ENCODE results near the gene GPATCH1.

Gene GPATCH1

DNA sequence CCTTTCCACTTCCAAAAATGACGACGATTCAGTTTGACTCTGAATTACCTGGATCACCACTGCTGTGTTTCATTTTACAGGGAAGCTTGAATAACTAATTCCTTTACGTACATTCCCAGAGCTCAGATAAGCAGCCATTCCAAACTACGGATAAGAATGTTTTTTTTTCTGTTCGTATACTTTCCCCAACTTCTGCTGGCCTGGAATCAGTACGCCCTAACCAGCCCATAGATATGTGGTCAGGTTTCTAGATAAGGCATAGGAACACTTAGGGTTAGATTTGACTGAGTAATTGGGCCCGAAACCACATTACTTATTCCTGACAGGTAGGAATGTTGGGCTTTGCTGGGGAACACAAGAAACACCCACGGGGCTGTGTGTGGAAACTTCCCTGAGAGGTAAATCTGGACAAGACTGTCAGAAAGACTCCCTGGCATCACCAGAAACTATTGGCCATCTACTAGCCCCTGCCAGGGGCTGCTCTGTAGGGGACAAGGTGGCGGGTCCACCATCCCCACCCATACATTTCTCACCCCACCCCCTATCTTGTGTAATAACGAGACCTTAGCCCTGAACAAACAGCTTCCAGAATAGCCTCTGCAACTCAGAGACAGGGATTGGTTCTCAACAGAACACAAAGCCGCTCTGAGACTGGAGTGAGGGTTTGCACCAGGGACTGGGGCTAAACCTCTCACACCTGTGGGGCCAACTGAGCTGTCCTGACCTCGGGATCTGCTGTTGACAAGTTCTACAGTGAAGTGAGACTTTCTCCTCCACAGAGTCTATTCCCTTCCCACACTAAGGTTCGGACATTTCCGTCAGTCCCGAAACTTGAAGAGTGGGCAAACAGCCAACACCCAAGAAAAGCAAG, 31.9 kb upstream of the GPATCH1 start:
- H3K9ac ChIP-seq (ENCODE audit: low read length): no peak overlapping the region
- no peaks in the 10 kb centered on the region for H3K9me3 ChIP-seq (ENCODE audit: insufficient read depth, low read length)
- TF ChIP-seq EZH2phosphoT487 (conservative IDR thresholded peaks at IDR 0.05; ENCODE audit: low read length): no peak
- TF ChIP-seq, protein P1, sequence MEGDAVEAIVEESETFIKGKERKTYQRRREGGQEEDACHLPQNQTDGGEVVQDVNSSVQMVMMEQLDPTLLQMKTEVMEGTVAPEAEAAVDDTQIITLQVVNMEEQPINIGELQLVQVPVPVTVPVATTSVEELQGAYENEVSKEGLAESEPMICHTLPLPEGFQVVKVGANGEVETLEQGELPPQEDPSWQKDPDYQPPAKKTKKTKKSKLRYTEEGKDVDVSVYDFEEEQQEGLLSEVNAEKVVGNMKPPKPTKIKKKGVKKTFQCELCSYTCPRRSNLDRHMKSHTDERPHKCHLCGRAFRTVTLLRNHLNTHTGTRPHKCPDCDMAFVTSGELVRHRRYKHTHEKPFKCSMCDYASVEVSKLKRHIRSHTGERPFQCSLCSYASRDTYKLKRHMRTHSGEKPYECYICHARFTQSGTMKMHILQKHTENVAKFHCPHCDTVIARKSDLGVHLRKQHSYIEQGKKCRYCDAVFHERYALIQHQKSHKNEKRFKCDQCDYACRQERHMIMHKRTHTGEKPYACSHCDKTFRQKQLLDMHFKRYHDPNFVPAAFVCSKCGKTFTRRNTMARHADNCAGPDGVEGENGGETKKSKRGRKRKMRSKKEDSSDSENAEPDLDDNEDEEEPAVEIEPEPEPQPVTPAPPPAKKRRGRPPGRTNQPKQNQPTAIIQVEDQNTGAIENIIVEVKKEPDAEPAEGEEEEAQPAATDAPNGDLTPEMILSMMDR (IDR thresholded peaks at IDR 0.05; ENCODE audit: insufficient read depth, low read length, poor library complexity, severe bottlenecking): no peak
- no peaks in the 10 kb centered on the region for H4K20me1 ChIP-seq (ENCODE audit: low read depth, low read length)
- no peak overlapping the region for H3K4me3 ChIP-seq (ENCODE audit: insufficient read depth, low read length, poor library complexity, severe bottlenecking)
- no peak overlapping the region for H3K27ac ChIP-seq (ENCODE audit: low read depth, low read length)
- no peaks in the 10 kb centered on the region for H3F3A ChIP-seq (ENCODE audit: insufficient read depth)
- no peak overlapping the region for H2AFZ ChIP-seq (ENCODE audit: low read depth, low read length, severe bottlenecking)
- no peaks in the 10 kb centered on the region for H3K27me3 ChIP-seq (ENCODE audit: low read length)
- no peaks in the 10 kb centered on the region for H3K36me3 ChIP-seq (ENCODE audit: low read length)
- H3K9me2 ChIP-seq (replicated peaks; ENCODE audit: insufficient read depth, low read length): no peaks in the 10 kb centered on the region
- peaks cover under 1% of the 10 kb centered on the region; the same call in 1 of the 2 replicates for H3K79me2 ChIP-seq (ENCODE audit: insufficient read depth, low read length)
- no peak overlapping the region for H3K4me2 ChIP-seq (ENCODE audit: low read depth, low read length, poor library complexity, severe bottlenecking)

DNA sequence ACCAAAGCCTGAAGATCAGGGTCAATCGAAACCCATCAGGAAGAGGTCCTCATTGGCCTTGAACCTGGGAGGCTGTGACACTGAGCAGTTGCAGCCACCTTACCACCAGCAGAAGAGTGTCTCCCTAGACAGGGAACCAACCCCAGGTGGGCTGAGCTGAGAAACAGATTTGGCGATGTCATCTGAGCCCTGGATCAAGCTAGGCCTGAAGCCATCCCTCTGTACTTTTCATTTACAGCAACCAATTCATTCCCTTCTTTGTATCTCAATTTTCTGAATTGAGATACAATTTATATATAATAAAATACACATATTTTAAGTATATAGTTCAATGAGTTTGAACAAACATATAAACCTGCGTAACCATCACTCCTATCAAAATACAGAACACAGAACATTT, 30.9 kb upstream of the GPATCH1 start:
- H3K79me2 ChIP-seq (ENCODE audit: insufficient read depth, low read length): peaks cover 3% of the 10 kb centered on the region; the same call in 1 of the 2 replicates
- no peaks in the 10 kb centered on the region for H3K9me2 ChIP-seq (replicated peaks; ENCODE audit: insufficient read depth, low read length)
- H3K9ac ChIP-seq (ENCODE audit: low read length): no peak overlapping the region
- no peaks in the 10 kb centered on the region for H3K9me3 ChIP-seq (ENCODE audit: insufficient read depth, low read length)
- H3K27me3 ChIP-seq (ENCODE audit: low read length): no peaks in the 10 kb centered on the region
- H2AFZ ChIP-seq (ENCODE audit: low read depth, low read length, severe bottlenecking): no peak overlapping the region
- H3K27ac ChIP-seq (ENCODE audit: low read depth, low read length): no peak overlapping the region
- TF ChIP-seq, protein P1 (IDR thresholded peaks at IDR 0.05; ENCODE audit: insufficient read depth, low read length, poor library complexity, severe bottlenecking): no peak
- TF ChIP-seq EZH2phosphoT487 (conservative IDR thresholded peaks at IDR 0.05; ENCODE audit: low read length): no peak
- no peak overlapping the region for H3K4me2 ChIP-seq (ENCODE audit: low read depth, low read length, poor library complexity, severe bottlenecking)
- no peaks in the 10 kb centered on the region for H3F3A ChIP-seq (ENCODE audit: insufficient read depth)
- H3K4me3 ChIP-seq (ENCODE audit: insufficient read depth, low read length, poor library complexity, severe bottlenecking): no peak overlapping the region
- H4K20me1 ChIP-seq (ENCODE audit: low read depth, low read length): no peaks in the 10 kb centered on the region
- no peaks in the 10 kb centered on the region for H3K36me3 ChIP-seq (ENCODE audit: low read length)

DNA sequence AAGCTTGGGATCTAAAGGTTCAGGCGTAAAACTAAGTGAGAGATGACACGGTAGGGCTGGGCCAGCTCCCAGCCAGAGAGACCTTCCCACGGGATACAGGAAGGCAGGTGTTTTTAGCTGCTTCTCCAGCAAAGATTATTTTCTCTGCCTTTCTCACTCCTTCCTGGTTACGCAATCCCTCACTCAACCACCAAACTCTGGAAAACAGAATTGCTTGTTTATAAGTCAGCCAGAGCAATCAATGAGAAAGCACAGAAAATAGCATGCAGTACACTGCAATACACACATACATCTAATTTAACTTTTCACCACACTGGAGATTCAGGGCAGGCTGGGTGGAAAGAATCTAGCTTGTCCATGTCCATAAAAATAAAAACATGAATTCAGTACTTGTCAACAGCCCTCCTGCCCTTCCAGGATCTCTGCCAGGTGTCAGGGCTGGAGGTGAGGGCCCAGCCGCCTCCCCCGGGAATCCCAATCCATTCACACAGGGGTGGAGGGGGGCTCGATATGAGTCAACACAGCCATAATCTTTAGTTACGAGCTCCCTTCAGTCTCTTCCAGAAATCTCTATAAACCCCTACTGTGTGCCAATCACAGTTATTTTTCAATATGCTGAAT, 28.5 kb upstream of the GPATCH1 start:
- Histone ChIP-seq H2AFZ (ENCODE audit: low read depth, low read length, severe bottlenecking) (no peak overlapping the region), H3K4me2 (ENCODE audit: low read depth, low read length, poor library complexity, severe bottlenecking) (no peak overlapping the region), H3K27me3 (ENCODE audit: low read length) (no peaks in the 10 kb centered on the region), H3K9me2 (replicated peaks; ENCODE audit: insufficient read depth, low read length) (no peaks in the 10 kb centered on the region), H3K9ac (ENCODE audit: low read length) (no peak overlapping the region), H3K9me3 (ENCODE audit: insufficient read depth, low read length) (no peaks in the 10 kb centered on the region), H3K36me3 (ENCODE audit: low read length) (no peaks in the 10 kb centered on the region), H3K4me3 (ENCODE audit: insufficient read depth, low read length, poor library complexity, severe bottlenecking) (no peak overlapping the region), H3K27ac (ENCODE audit: low read depth, low read length) (no peak overlapping the region), H4K20me1 (ENCODE audit: low read depth, low read length) (no peaks in the 10 kb centered on the region), H3K79me2 (ENCODE audit: insufficient read depth, low read length) (peaks cover 7% of the 10 kb centered on the region; the same call in 1 of the 2 replicates), H3F3A (ENCODE audit: insufficient read depth) (no peaks in the 10 kb centered on the region)
- TF ChIP-seq, protein P1 (IDR thresholded peaks at IDR 0.05; ENCODE audit: insufficient read depth, low read length, poor library complexity, severe bottlenecking): no peak
- no peak for TF ChIP-seq EZH2phosphoT487 (conservative IDR thresholded peaks at IDR 0.05; ENCODE audit: low read length)
